Measurements from ENCODE around the gene RNF38. TPM values are rescaled to one million over a fixed set of nuclear protein-coding genes. Genes with fewer than 3 reads are reported as not detected.
"Not testable (repeated sequence)": the region's sequence is repeated elsewhere in the genome, so short reads cannot be mapped to it uniquely, and the experiment has no call there.

RNF38 gene
- total RNA-seq, 1 experiment from 2014 or later = 27.3 TPM

DNA sequence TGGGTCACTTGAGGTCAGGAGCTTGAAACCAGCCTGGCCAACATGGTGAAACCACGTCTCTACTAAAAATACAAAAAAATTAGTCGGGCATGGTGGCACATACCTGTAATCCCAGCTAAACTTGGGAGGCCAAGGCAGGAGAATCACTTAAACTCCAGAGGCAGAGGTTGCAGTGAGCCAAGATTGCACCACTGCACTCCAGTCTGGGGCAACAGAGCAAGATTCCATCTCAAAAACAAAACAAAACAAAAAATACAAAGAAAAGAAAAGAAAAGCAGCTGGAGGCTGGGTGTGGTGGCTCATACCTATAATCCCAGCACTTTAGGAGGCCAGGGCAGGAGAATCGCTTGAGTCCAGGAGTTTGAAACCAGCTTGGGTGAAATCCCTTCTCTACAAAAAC, 105.1 kb downstream of the RNF38 start:
- DNase-seq (ENCODE audit: low read depth) = not testable (repeated sequence)

DNA sequence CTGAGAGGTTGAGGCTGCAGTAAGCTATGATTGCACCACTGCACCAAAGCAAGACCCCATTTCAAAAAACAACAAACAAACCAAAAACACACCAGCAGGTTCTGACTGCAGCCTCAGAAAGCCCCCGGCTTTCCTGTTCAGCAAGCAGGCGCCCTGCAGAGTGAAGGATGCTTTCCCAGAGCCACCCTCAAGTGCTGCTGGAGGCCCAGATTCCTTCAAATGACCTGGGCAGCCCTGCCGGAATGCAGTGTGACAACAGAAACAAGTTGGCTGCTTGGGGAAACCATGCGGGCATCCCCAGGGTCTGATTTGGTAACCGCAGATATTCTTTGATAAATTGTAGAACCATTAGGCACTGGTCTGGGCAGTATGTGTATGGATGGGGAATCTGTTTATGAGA, 106.2 kb downstream of the RNF38 start:
- DNase-seq (ENCODE audit: low read depth) = no peak

DNA sequence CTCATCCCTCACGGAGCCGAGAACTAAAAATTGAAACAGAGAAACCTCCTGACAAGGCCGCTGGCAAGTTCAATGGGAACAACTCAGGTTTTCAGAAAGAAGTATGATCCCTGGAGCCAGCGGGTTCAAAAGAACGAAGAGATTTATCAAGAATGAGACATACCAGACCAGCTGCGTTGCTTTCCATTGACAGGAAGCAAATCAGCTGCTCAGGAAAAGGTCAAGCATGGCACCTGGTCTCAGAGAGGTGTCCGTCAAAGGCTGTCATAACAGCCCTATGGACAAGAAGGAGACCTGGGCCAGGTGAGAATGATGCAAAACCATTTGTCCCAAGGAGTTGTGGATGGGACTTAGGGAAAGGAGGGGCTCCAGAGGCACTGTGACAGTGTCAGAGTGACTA, 106.9 kb downstream of the RNF38 start:
- no peak for DNase-seq (ENCODE audit: low read depth)

DNA sequence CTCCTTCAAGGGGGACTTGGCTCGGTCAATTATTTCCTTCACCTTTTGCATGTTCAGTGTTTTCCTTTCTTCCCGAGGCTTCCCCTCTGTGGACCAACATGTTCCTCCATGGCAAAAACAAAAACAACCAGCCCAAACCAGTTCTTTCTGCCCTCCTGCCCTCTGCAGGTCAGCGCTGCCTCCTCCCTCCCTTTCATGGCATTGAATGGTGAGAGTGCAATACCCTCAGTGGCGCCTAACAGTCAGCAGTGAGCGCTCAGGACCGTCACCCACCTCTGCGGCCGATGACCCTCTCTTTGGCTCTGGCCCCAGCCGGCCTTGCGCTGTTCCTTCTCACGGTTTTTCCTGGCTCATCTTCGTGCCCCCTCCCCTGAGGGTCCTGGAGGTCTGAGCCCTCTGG, 107.4 kb downstream of the RNF38 start:
- no peak for DNase-seq (ENCODE audit: low read depth)

DNA sequence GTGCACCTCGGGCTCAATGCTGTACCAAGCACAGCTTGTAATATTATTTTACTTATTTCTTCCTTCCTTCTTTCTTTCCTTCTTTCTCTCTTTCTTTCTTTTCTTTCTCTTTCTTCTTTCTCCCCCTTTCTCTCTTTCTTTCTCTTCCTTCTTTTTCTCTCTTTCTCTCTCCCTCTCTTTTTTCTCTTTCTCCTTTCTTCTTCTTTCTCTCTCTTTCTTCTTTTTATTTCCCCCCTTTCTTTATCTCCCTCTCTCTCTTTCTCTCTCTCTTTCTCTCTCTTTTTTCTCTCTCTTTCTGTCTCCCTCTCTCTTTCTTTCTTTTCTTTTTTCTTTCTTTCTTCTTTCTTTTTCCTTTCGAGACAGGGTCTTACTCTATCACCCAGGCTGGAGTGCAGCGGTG, 109.1 kb downstream of the RNF38 start:
- DNase-seq (ENCODE audit: low read depth) = no peak

DNA sequence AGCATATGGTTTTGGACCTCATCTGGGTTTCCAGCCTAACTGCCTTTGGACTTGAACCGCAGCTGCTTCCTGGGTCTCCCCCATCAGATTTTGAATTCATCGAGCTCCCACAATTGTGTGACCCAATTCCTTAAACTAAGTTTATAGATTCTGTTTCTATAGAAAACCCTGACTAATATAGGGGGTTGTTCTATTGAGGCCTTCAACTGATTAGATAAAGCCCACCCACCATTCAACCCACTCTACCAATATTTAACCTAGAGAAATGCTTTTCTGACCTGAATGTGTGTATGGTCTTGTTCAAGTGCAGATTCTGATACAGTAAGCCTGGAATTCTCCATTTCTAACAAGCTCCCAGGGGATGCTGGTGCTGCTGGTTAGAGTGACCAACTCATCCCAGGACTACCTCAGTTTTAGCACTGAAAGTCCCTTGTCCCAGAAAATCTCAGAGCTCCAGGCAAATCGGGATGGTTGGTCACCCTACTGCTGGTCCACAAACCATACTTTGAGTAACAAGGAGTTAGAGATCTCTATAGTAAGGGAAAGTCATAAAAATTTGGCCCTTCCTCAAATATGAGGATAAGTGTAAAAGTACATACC, 110.1 kb downstream of the RNF38 start:
- no peak for DNase-seq (ENCODE audit: low read depth)

DNA sequence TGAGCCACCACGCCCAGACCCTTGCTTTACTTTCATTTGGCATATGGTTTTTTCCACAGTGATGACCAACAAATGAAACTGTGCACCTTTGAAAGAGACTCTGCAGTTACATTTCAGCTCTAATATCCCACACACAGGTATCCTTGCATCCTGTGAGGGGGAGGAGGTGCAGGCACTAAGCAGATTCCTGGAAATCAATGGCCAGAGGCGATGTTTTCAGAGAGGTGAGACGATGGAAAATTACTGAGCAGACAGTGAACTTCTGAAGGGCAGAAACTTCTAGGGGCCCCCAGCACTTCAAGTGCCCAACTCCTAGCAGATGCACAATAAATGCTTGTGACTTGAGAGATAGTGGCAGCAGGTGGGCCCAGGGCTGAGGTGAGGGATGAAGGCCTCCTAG, 112.0 kb downstream of the RNF38 start:
- DNase-seq (ENCODE audit: low read depth) = no peak

Other genes with a start within 250 kb of the RNF38 start
- gene CCIN, start 230.9 kb downstream of the RNF38 start, total RNA-seq (2014; rRNA removed; shearing (Covaris generic)) = 0.42 TPM in 1 of 2 replicates, not detected in the other
- gene CLTA, start 209.3 kb downstream of the RNF38 start, total RNA-seq (2014; rRNA removed; shearing (Covaris generic)) = 432 and 496 TPM in 2 replicates
- 38.0 and 50.0 TPM in 2 replicates for gene GNE, start 141.8 kb downstream of the RNF38 start, total RNA-seq (2014; rRNA removed; shearing (Covaris generic))
- gene MELK, start 172.6 kb upstream of the RNF38 start, total RNA-seq (2014; rRNA removed; shearing (Covaris generic)) = 121 and 124 TPM in 2 replicates

Data from M059J (cell line).